IMR-90 (cell line): ENCODE measurements around the gene CNDP1. TPM values are rescaled to one million over a fixed set of nuclear protein-coding genes. Genes with fewer than 3 reads are reported as not detected.

ENCODE experiments used
- ATAC-seq: fragments of 200-7000 bp; cut with Tn5 transposase; 2 replicates; pipeline ENCODE4 v1.9.1; 2020; ENCODE audit warnings: low read depth, mild to moderate bottlenecking, moderate library complexity
- BruUV-seq: library from RNA; stranded (reverse); fragments of 400-500 nt; replicated peaks from 2 replicates; lab custom pipeline; 2021; lab: Mats Ljungman, UMichigan
- CTCF ChIA-PET: fragments of 300-600 bp; formaldehyde crosslinking; extraction: SDS; loops from one replicate; lab custom pipeline; 2021; ENCODE audit warnings: antibody characterized with exemption; lab: Yijun Ruan, JAX
- POLR2A ChIA-PET: fragments of 300-600 bp; sonication (Branson Sonifier 250); formaldehyde crosslinking; loops from one replicate; lab custom pipeline; 2022; ENCODE audit warnings: antibody characterized with exemption; ENCODE audit not compliant: unreplicated experiment; lab: Charles Lee
- DNase-seq: peaks from one replicate; pipeline ENCODE4 v3.0.0; 2013
- H2AFZ ChIP-seq: replicated peaks from 2 replicates; pipeline ENCODE3; 2013; ENCODE audit warnings: low read length, mild to moderate bottlenecking; ENCODE audit not compliant: poor library complexity
- H2AK5ac ChIP-seq: 2 replicates; pipeline ENCODE4 v1.6.1; 2013; ENCODE audit warnings: low read depth, low read length, inconsistent platforms
- H2AK9ac ChIP-seq: replicated peaks from 2 replicates; pipeline ENCODE3; 2013; ENCODE audit warnings: mild to moderate bottlenecking, low read depth, low read length, moderate library complexity; ENCODE audit not compliant: poor library complexity
- H2BK120ac ChIP-seq: 2 replicates; pipeline ENCODE4 v1.6.1; 2013; ENCODE audit warnings: low read depth, low read length, inconsistent platforms
- H2BK15ac ChIP-seq: 3 replicates; pipeline ENCODE4 v1.6.1; 2013; ENCODE audit warnings: low read depth, low read length, inconsistent platforms
- H2BK20ac ChIP-seq: 2 replicates; pipeline ENCODE4 v1.6.1; 2013; ENCODE audit warnings: low read depth, mild to moderate bottlenecking, inconsistent platforms, low read length, moderate library complexity
- H2BK5ac ChIP-seq: 2 replicates; pipeline ENCODE4 v1.6.1; 2013; ENCODE audit warnings: mild to moderate bottlenecking, low read depth, low read length, inconsistent platforms; ENCODE audit not compliant: poor library complexity, severe bottlenecking
- H3K14ac ChIP-seq: replicated peaks from 2 replicates; pipeline ENCODE4 v1.6.1; 2013; ENCODE audit warnings: low read depth, low read length, inconsistent platforms
- H3K18ac ChIP-seq: 2 replicates; pipeline ENCODE4 v1.6.1; 2013; ENCODE audit warnings: low read depth, low read length, control low read depth
- H3K23ac ChIP-seq: 2 replicates; pipeline ENCODE4 v1.6.1; 2013; ENCODE audit warnings: low read depth, low read length, inconsistent platforms
- H3K27ac ChIP-seq: 2 replicates; pipeline ENCODE4 v1.5.1; 2013; ENCODE audit warnings: mild to moderate bottlenecking, control low read depth, low read length; ENCODE audit not compliant: insufficient read depth
- H3K27me3 ChIP-seq: 2 replicates; pipeline ENCODE4 v1.6.1; 2013; ENCODE audit warnings: low read length; ENCODE audit not compliant: control insufficient read depth, insufficient read depth
- H3K36me3 ChIP-seq: 2 replicates; pipeline ENCODE4 v1.6.1; 2013; ENCODE audit warnings: low read length, mixed read lengths; ENCODE audit not compliant: control insufficient read depth, insufficient read depth
- H3K4ac ChIP-seq: 2 replicates; pipeline ENCODE4 v1.6.1; 2013; ENCODE audit warnings: low read depth, low read length, inconsistent platforms
- H3K4me1 ChIP-seq: 2 replicates; pipeline ENCODE4 v1.6.1; 2013; ENCODE audit warnings: low read length, mixed read lengths; ENCODE audit not compliant: control insufficient read depth, insufficient read depth
- H3K4me2 ChIP-seq: 2 replicates; pipeline ENCODE4 v1.6.1; 2013; ENCODE audit warnings: low read depth, mild to moderate bottlenecking, control low read depth, low read length, moderate library complexity
- H3K4me3 ChIP-seq: 2 replicates; pipeline ENCODE4 v1.5.1; 2013; ENCODE audit warnings: low read depth, mild to moderate bottlenecking, control low read depth, low read length, moderate library complexity; ENCODE audit not compliant: insufficient read depth
- H3K56ac ChIP-seq: 2 replicates; pipeline ENCODE4 v1.6.1; 2013; ENCODE audit warnings: low read length, inconsistent platforms; ENCODE audit not compliant: insufficient read depth; ENCODE audit errors: extremely low read depth
- H3K79me1 ChIP-seq, 2 experiments: 2 replicates each; pipeline ENCODE4 v1.6.1; 2013; ENCODE audit warnings: low read length in 2 of 2, inconsistent platforms in 1 of 2, low read depth in 1 of 2
- H3K9ac ChIP-seq: 2 replicates; pipeline ENCODE4 v1.6.1; 2013; ENCODE audit warnings: low read depth, low read length, control low read depth
- H3K9me1 ChIP-seq: 2 replicates; pipeline ENCODE4 v1.6.1; 2013; ENCODE audit warnings: low read length, inconsistent platforms; ENCODE audit not compliant: insufficient read depth
- H3K9me3 ChIP-seq: 2 replicates; pipeline ENCODE4 v1.6.1; 2013; ENCODE audit warnings: low read length; ENCODE audit not compliant: control insufficient read depth, insufficient read depth
- H4K20me1 ChIP-seq: 2 replicates; pipeline ENCODE4 v1.6.1; 2013; ENCODE audit warnings: low read length, inconsistent platforms; ENCODE audit not compliant: insufficient read depth
- H4K5ac ChIP-seq: 2 replicates; pipeline ENCODE4 v1.6.1; 2013; ENCODE audit warnings: mild to moderate bottlenecking, low read depth, low read length, control low read depth
- H4K8ac ChIP-seq, 2 experiments: 2 replicates each; pipeline ENCODE4 v1.6.1; 2013; ENCODE audit warnings: low read depth in 2 of 2, low read length in 2 of 2, control low read depth in 1 of 2, inconsistent platforms in 1 of 2
- H4K91ac ChIP-seq: 2 replicates; pipeline ENCODE4 v1.6.1; 2013; ENCODE audit warnings: low read depth, low read length, inconsistent platforms; ENCODE audit not compliant: insufficient read depth
- BHLHE40 ChIP-seq: fragments of 150-350 bp; IDR thresholded peaks from 2 replicates; pipeline ENCODE4 v1.6.1; 2016; ENCODE audit warnings: mild to moderate bottlenecking, low read depth, low read length
- CEBPB ChIP-seq: IDR thresholded peaks from 2 replicates; pipeline ENCODE4 v1.6.1; 2012; ENCODE audit warnings: low read depth, low read length, improper control_type of control experiment
- CHD1 ChIP-seq: IDR thresholded peaks from 2 replicates; pipeline ENCODE4 v1.6.1; 2012; ENCODE audit warnings: low read depth, low read length, improper control_type of control experiment
- FOS ChIP-seq: fragments of 150-350 bp; IDR thresholded peaks from 2 replicates; pipeline ENCODE4 v1.6.1; 2016; ENCODE audit warnings: low read depth, low read length
- MAFK ChIP-seq: IDR thresholded peaks from 2 replicates; pipeline ENCODE4 v1.6.1; 2012; ENCODE audit warnings: low read depth, low read length, improper control_type of control experiment
- MAZ ChIP-seq: IDR thresholded peaks from 2 replicates; pipeline ENCODE4 v1.6.1; 2012; ENCODE audit warnings: low read depth, mild to moderate bottlenecking, low read length, improper control_type of control experiment, moderate library complexity, borderline replicate concordance
- MXI1 ChIP-seq: IDR thresholded peaks from 2 replicates; pipeline ENCODE4 v1.6.1; 2012; ENCODE audit warnings: low read depth, mild to moderate bottlenecking, low read length, moderate library complexity, borderline replicate concordance
- NFE2L2 ChIP-seq: fragments of 150-350 bp; IDR thresholded peaks from 2 replicates; pipeline ENCODE4 v1.6.1; 2016; ENCODE audit warnings: low read depth, mild to moderate bottlenecking, low read length
- POLR2A ChIP-seq: IDR thresholded peaks from 2 replicates; pipeline ENCODE4 v1.6.1; 2012; ENCODE audit warnings: mild to moderate bottlenecking, low read depth, low read length
- RAD21 ChIP-seq: IDR thresholded peaks from 2 replicates; pipeline ENCODE4 v1.6.1; 2012; ENCODE audit warnings: low read length, improper control_type of control experiment
- RCOR1 ChIP-seq: IDR thresholded peaks from 2 replicates; pipeline ENCODE4 v1.6.1; 2012; ENCODE audit warnings: mild to moderate bottlenecking, low read length, improper control_type of control experiment; ENCODE audit not compliant: insufficient replicate concordance
- RFX5 ChIP-seq: IDR thresholded peaks from 2 replicates; pipeline ENCODE4 v1.8.0; 2012; ENCODE audit warnings: low read depth, mild to moderate bottlenecking, low read length, moderate library complexity
- SMC3 ChIP-seq: fragments of 150-350 bp; IDR thresholded peaks from 2 replicates; pipeline ENCODE4 v1.6.1; 2016; ENCODE audit warnings: low read depth, mild to moderate bottlenecking, antibody characterized with exemption, low read length, moderate library complexity
- WGBS, 2 experiments: methylation state at CpG; one replicate each; pipeline versions ENCODE4 v1.1.5 to v1.1.7; 2013; ENCODE audit warnings: missing lambda C conversion rate in 2 of 2; ENCODE audit not compliant: insufficient read length in 1 of 2; ENCODE audit errors: extremely low coverage in 2 of 2; 5-methylcytosine and 5-hydroxymethylcytosine counted together
- dilution Hi-C: fragments of 300-500 bp; cut with HindIII; formaldehyde crosslinking; loops from one replicate; pipeline ENCODE4 v1.14.3; 2018; ENCODE audit warnings: low sequenced_read_pairs; ENCODE audit not compliant: unreplicated experiment
- in situ Hi-C: fragments of 300-500 bp; cut with MboI; formaldehyde crosslinking; loops from 3 replicates; pipeline ENCODE4 v1.14.3; 2019; ENCODE audit warnings: low sequenced_read_pairs, inconsistent platforms, mixed read lengths
- intact Hi-C: fragments of 100-400 bp; cut with micrococcal nuclease; formaldehyde crosslinking; loops from 2 replicates; pipeline ENCODE4 v1.10.0; 2022
- polyA plus RNA-seq, 3 experiments: library from polyadenylated mRNA; depleted of rRNA; stranded (reverse); fragments of >200 nt; gene quantifications; 2 replicates each; pipeline ENCODE4 v1.2.3, GENCODE V29; 2012; ENCODE audit warnings: low replicate concordance in 1 of 3
- total RNA-seq: library from RNA; depleted of rRNA; stranded (reverse); fragments of >200 nt; gene quantifications from 2 replicates; pipeline ENCODE4 v1.2.3, GENCODE V29; 2012
- TF ChIP-seq, protein P1 (sequence below): fragments of 150-350 bp; IDR thresholded peaks from 2 replicates; pipeline ENCODE4 v1.6.1; 2016; ENCODE audit warnings: low read depth, mild to moderate bottlenecking, low read length, moderate library complexity, borderline replicate concordance
- TF ChIP-seq, protein P2 (sequence below): conservative IDR thresholded peaks from 2 replicates; pipeline ENCODE4 v1.5.1; 2012; ENCODE audit warnings: mild to moderate bottlenecking, low read depth, low read length, improper control_type of control experiment
- TF ChIP-seq, protein P3 (sequence below): fragments of 150-350 bp; IDR thresholded peaks from 2 replicates; pipeline ENCODE4 v1.6.1; 2017; ENCODE audit warnings: mild to moderate bottlenecking, antibody characterized with exemption, low read length, low read depth

The CNDP1 gene
- total and polyA plus RNA-seq, 2 of the 4 experiments (the other 2 are of a cell fraction) = not detected

DNA sequence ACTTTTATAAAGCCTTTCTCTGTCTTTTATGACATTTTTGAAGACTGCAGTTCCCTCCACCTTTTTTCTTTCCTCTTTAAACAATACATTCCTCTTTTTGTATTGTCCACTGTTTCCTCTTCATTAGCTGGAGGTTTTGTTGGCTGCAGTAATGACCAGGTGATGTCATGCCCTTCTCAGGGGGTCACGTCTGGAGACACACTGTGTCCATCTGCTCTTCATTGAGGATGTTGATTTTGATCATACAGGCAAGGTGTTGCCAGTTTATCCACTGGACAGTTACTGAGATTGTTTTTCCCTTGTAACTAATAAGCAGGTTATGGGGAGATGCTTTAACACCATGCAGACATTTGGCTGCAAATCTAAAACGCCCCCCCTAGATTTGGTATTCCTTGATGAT, 83.2 kb downstream of the CNDP1 start:
- Histone ChIP-seq H4K20me1 (peaks cover 11% of the 10 kb centered on the region; the same call in 1 of the 2 replicates), H4K91ac (no peak overlapping the region), H2BK5ac (no peak overlapping the region), H3K27ac (no peak overlapping the region), H3K4me3 (no peak overlapping the region), H3K56ac (no peak overlapping the region), H3K9ac (no peak overlapping the region), H2BK15ac (no peak overlapping the region), H3K23ac (no peak overlapping the region), H3K9me1 (peaks cover 10% of the 10 kb centered on the region), H3K4ac (no peak overlapping the region), H2AK5ac (no peak overlapping the region), H3K18ac (no peak overlapping the region), H3K27me3 (no peaks in the 10 kb centered on the region), H2BK120ac (no peak overlapping the region), H2AFZ (no peak overlapping the region), H3K4me2 (no peak overlapping the region), H3K36me3 (no peaks in the 10 kb centered on the region; the same call in 1 of the 2 replicates), H3K9me3 (0 out of 2 replicates have a peak, but pooled peaks cover 3% of the 10 kb centered on the region), H2BK20ac (no peak overlapping the region), H2AK9ac (no peak overlapping the region), H3K4me1 (peaks cover 4% of the 10 kb centered on the region), H4K5ac (no peak overlapping the region), H3K14ac (no peak overlapping the region), H3K79me1 (peaks cover 25 to 54% of the 10 kb centered on the region in 2 experiments), H4K8ac (no peak overlapping the region)
- dilution Hi-C loops (no loop called here), in situ Hi-C loops (no loop called here), intact Hi-C loops (no loop called here)
- ChIA-PET CTCF (no interaction called here), POLR2A (no interaction called here)
- DNase-seq (no peak), ATAC-seq (no peak)
- no CpG with 5 or more reads among the region's 2 CpGs for WGBS, 2 experiments
- no TSS peak for BruUV-seq
- TF ChIP-seq RCOR1 (no peak), RFX5 (no peak), BHLHE40 (no peak), FOS (no peak), MAFK (no peak), NFE2L2 (no peak), CEBPB (no peak), RAD21 (no peak), CHD1 (no peak), SMC3 (no peak), MAZ (no peak), POLR2A (no peak), MXI1 (no peak)
- TF ChIP-seq, protein P1, sequence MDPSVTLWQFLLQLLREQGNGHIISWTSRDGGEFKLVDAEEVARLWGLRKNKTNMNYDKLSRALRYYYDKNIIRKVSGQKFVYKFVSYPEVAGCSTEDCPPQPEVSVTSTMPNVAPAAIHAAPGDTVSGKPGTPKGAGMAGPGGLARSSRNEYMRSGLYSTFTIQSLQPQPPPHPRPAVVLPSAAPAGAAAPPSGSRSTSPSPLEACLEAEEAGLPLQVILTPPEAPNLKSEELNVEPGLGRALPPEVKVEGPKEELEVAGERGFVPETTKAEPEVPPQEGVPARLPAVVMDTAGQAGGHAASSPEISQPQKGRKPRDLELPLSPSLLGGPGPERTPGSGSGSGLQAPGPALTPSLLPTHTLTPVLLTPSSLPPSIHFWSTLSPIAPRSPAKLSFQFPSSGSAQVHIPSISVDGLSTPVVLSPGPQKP = no peak
- TF ChIP-seq, protein P2, sequence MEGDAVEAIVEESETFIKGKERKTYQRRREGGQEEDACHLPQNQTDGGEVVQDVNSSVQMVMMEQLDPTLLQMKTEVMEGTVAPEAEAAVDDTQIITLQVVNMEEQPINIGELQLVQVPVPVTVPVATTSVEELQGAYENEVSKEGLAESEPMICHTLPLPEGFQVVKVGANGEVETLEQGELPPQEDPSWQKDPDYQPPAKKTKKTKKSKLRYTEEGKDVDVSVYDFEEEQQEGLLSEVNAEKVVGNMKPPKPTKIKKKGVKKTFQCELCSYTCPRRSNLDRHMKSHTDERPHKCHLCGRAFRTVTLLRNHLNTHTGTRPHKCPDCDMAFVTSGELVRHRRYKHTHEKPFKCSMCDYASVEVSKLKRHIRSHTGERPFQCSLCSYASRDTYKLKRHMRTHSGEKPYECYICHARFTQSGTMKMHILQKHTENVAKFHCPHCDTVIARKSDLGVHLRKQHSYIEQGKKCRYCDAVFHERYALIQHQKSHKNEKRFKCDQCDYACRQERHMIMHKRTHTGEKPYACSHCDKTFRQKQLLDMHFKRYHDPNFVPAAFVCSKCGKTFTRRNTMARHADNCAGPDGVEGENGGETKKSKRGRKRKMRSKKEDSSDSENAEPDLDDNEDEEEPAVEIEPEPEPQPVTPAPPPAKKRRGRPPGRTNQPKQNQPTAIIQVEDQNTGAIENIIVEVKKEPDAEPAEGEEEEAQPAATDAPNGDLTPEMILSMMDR = no peak
- TF ChIP-seq, protein P3, sequence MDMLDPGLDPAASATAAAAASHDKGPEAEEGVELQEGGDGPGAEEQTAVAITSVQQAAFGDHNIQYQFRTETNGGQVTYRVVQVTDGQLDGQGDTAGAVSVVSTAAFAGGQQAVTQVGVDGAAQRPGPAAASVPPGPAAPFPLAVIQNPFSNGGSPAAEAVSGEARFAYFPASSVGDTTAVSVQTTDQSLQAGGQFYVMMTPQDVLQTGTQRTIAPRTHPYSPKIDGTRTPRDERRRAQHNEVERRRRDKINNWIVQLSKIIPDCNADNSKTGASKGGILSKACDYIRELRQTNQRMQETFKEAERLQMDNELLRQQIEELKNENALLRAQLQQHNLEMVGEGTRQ = no peak
